NCI-H748 (cell line): ENCODE data around the gene KIAA1958.

Source experiments
- DNase-seq: peaks from one replicate; lab custom pipeline; 2025; ENCODE audit not compliant: unreplicated experiment; lab: John Stamatoyannopoulos, UW

KIAA1958 gene

DNA sequence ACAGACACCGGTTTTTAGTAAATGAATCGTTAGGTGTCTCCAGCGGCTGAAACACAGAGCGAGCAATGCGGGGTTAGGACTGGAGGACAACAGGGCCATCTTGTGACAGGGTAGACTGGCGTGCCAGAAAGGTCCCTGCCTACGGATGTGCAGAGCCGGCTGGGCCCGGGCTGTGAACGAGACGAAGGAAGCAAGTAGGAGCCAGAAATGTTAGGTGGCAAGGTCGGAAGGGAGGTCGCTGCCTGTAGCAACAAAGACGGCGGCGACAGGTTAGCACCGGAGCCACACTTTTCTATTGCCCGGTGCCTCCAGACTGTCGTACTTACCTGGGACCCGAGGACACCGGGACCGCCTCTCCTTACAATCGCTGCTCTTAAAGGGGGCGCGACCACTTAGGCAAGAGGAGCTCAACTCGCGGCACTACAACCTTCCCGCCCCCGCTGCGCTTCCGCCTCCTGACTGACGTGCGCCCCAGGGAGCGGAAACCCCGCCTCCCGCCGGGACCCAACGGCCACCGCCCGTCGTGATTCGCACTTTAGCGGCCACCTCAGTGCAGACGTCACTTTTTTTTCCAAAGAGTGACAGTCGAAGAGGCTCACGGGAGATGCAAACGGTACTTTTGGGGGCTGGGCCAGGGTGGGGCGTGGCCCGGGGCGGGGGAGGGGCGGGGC lies 231.2 kb downstream of the KIAA1958 start, which contains the start of gene INIP:
TSS of gene INIP (minus strand) at position 457 of the 671 bp plus-strand sequence. CDS start 1,632 bp downstream, outside the sequence.
- peak; percentile 99 for DNase-seq
